ENCODE measurements around the gene ZNF425.
"Not testable (repeated sequence)": the region's sequence is repeated elsewhere in the genome, so short reads cannot be mapped to it uniquely, and the experiment has no call there.

ZNF425 gene

DNA sequence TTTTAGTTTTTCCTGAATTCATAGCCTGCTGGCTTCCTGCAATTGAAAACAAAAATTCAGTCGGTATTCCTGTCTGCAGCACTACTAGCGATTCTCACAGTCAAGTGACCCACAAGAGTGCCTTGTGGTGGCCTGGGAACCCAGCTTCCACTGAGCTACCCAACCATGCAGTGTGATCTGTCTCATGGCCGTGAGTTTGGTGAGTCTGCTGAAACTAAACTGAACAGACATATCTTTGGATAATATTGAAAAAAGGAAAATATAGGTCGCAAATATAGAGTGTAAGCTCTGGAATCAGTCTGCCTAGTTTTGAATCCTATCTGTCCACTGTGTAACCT lies 53.7 kb downstream of the ZNF425 start:
- no peak for DNase-seq

DNA sequence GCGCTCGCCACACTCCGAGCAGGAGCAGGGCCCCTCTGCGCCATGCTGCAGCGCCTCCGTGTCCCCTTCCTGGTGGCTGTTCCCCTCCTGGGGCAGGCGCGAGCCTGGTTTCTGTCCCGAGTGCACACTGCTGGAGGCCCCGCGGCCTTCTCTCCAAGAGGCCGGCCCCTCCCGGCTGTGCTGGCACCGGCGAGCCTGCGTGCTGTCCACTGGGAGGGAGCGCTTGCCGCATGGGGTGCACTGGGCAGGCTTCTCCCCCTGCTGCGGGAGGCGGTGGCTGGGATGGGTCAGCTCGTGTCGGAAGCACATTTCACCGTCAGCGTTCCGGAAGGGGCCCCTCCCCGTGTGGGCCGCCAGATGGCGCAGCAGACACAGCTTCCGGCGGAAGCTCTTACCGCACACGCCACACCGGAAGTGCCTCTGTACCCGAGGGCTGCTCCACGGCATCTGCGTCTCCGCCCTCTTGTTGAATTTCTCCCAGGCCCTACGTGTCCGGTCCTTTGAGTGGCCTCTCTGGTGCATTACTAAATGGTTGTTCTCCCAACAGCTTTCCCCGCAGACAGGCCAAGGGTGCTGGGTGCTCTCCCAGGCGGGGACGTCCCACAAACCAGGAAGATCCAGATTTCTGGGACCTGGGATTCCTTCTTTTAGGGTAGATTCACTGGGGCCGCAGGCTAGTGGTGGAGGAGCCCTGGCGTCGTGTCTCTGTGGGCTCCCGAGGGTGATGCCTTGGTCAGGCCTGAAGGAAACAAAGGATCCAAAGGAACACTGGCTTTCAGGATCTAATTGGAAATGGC lies 54.3 kb downstream of the ZNF425 start:
- peak; percentile 71 for DNase-seq

DNA sequence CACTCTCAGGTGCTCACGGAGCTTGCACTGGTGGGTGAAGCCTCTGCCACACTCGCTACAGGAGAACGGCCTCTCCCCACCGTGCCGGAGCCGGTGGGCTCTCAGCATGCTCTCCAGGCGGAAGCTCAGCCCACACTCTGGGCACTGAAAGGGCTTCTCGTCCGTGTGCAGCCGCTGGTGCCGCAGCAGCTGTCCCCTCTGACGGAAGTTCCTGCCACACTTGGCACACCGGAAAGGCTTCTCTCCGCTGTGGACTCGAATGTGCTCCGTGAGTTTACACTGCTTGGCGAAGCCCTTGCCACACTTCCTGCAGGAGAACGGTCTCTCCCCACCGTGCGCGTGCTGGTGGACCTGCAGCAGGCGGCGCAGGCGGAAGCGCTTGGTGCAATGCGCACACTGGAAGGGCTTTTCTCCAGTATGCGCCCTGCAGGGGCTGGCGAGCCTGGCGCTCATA lies 54.9 kb downstream of the ZNF425 start:
- no peak for DNase-seq

DNA sequence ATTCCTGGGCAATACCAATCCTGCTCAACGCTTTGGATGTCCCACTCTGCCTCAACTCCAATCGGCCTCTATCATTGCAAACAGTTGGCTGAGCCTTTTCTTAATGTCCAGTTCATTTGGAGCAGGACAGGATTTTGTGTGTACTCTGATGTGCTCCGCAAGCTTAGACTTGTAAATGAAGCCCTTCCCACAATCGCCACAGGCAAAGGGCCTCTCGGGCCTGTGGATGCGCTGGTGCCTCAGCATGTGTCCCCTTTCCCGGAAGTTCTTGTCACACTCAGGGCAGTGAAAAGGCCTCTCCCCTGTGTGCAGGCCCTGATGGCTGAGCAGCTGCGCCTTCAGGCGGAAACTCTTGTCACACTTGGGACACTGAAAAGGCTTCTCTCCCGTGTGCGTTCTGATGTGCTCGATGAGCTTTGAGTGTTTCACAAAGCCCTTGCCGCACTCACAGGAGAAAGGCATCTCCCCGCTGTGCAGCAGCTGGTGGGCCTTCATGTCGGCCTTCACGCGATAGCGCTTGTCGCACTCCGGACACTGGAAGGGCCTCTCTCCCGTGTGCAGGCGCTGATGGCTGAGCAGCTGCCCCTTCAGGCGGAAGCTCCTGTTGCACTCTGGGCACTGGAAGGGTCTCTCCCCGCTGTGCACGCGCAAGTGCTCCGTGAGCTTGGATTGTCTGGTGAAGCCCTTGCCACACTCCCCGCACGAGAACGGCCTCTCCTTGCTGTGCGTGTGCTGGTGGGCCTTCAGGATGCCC lies 55.6 kb downstream of the ZNF425 start:
- DNase-seq: no peak

DNA sequence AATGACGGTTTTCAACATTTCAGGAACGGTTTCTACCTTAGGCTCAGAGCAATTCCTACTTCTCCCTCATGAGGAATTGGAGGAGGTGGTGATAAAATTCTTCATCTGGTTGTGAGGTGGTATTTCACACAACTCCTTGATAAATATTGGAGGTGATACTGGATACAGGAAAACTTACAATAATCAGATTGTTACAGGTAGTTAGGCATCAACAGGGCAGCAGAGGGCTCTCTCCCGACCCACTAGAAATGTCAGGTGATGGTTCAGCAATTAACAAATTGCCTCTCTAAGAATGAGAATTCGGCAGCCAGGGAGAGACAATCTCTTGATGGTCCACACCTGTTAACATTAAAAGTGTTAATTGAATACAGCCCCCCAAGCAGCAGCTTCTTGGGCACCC lies 58.3 kb downstream of the ZNF425 start:
- DNase-seq: no peak

DNA sequence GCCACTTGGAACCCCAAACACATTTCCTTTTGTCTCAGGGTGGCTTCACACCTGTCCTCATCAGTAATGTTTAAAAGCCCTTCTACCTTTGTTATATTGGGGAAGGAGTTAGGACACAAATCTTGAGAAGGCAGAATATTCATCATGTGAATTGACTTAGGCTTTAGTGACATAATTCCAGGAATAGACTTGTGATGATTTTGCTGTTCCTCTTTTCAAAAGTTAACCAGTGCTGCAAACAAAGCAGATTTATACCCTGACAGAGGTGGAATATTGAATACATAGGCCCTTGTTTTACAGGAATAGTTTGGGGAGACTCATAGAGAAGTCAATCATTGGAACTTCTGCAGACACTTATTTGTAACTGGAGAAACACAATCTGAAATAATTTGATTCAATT lies 62.6 kb downstream of the ZNF425 start:
- DNase-seq: no peak

DNA sequence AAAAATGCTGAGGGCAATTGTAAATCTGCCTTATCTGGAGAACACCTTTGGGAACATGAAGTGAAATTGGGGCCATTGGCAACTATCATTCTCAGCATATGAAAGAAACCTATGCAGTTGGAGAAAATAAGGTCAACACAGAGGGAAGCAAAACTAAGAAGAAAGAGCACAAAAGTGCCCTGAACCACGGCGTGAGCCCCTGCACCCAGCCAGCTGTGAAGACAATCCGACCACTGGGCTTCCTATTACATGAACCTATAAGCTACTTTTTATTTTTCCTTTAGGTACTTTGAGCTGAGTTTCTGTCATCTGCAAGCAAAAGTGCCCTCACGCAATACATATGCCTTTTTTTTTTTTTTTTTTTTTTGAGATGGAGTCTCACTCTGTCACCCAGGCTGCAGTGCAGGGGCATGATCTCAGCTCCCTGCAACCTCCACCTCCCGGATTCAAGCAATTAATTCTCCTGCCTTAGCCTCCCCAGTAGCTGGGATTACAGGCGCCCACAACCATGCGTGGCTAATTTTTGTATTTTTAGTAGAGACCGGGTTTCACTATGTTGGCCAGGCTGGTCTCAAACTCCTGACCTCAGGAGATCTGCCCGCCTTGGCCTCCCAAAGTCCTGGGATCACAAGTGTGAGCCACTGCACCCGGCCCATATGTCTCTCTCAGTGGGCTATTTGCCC lies 63.8 kb downstream of the ZNF425 start:
- DNase-seq: not testable (repeated sequence)

DNA sequence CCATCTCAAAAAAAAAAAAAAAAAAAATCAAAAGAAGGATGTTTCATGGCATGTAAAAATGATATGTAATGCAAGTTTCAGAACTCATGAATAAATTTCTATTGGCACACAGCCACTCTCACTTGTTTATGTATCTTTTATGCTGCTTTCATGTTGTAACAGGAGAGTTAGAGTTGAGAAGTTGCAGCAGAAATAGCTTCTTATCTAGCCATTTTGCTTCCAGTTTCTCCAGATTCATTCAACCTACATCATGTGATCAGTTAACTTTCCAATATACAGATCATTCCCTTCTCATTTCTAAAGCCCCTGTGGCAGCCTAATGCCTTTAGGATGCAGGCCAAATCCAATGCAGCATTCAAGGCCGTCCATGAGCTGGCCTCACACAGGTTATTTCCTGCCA lies 66.0 kb downstream of the ZNF425 start:
- DNase-seq: no peak

DNA sequence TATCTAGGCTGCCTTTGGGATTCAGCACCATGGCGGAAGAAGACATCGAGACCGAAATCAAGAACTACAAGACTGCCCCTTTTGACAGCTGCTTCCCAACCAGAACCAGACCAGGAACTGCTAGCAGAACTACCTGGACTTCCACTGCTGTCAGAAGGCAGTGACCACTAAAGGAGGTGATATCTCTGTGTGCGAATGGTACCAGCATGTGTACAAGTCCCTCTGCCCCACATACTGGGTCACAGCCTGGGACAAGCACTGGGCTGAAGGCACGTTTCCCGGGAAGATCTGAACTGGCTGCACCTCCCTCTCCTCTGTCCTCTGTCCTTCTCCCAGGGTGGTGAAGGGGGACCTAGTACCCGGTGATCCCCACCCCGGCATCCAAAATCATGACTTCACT lies 72.2 kb downstream of the ZNF425 start:
- DNase-seq: no peak

DNA sequence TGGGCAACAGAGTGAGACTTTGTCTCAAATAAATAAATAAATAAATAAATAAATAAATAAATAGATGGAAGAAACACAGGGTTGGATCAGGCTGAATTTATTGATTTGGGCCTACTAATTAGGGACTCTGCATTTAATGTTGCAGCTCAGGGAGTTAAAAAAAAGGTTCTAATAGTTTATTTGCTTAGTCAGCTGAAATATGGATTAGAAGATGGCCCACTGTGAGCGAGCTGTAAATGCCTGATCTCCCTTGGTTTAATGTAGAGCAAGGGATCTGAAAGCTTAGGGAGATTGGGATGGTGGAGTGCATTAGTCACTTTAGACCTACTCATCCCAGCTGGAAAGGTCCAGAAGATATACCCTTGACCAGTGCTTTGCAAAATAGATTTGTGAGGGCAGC lies 72.7 kb downstream of the ZNF425 start:
- no peak for DNase-seq

All from activated CD8-positive, alpha-beta memory T cell treated with anti-CD3 and anti-CD28 coated beads, Interleukin-2, amount 50 U/mL, for 48 hours (primary cell).